ENCODE measurements around the gene DPY19L2. TPM values are rescaled to one million over a fixed set of nuclear protein-coding genes. Genes with fewer than 3 reads are reported as not detected.
A peak's percentile ranks its signal among the peaks of the same experiment; 100 is the strongest.
"Not testable (repeated sequence)": the region's sequence is repeated elsewhere in the genome, so short reads cannot be mapped to it uniquely, and the experiment has no call there.

Gene DPY19L2
- 15.9 TPM for total RNA-seq

- DNase-seq (ENCODE audit: low read depth in 2 of 3, low spot score in 2 of 3): peak in 2 of 3 donors; percentile 83 to 86
Observed at GRCh38 chr12:63668028-63668799, at the start of gene DPY19L2. Gene DPY19L2, minus strand, starts transcription at chr12:63668493. Its CDS starts 100 bp downstream, at chr12:63668393.

GRCh38 chr12:63716891-63717290, 48.6 kb upstream of the DPY19L2 start:
- not testable (repeated sequence) for DNase-seq (ENCODE audit: low read depth in 2 of 3, low spot score in 2 of 3)

GRCh38 chr12:63715107-63715625, 46.9 kb upstream of the DPY19L2 start:
- DNase-seq (ENCODE audit: low read depth in 2 of 3, low spot score in 2 of 3): not testable (repeated sequence)

- not testable (repeated sequence) for DNase-seq (ENCODE audit: low read depth in 2 of 3, low spot score in 2 of 3)
Observed at GRCh38 chr12:63714409-63714808, 46.1 kb upstream of the DPY19L2 start.

- DNase-seq (ENCODE audit: low read depth in 2 of 3, low spot score in 2 of 3): not testable (repeated sequence)
Observed at GRCh38 chr12:63713681-63714075, 45.4 kb upstream of the DPY19L2 start.

DNA sequence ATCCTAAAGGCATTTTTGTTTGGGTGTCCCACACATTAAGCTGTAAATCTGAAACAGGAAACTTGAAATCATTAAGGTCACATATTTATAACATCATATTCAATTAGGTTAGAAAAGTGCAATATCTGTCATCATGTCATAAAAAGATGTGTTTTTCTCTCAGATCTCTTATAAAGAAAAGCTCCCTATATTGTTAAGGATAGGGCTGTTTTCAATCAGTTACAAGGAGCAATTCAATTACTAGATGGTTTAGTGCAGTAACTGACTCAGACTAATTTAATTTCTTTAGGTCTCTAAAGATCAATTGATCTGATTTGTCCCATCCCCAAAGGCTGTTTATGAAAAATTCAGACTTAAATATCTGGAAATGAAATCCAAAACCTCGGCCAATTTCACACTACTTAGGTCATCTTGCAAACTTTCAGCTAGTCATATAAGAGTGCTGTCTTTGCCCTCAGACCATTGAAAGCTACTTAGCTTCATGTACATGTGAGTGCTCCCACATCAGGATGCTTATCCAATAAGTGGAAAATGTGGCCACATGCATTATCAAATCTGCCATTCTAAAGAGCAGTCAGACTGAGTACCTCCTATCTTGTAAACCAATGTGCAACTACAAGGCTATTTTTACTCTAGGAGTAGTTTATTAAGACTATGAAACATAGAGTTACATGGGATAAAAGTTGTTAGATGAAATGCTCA, 44.8 kb upstream of the DPY19L2 start:
- DNase-seq (ENCODE audit: low read depth in 2 of 3, low spot score in 2 of 3): not testable (repeated sequence)

GRCh38 chr12:63712376-63712974, 44.2 kb upstream of the DPY19L2 start:
- DNase-seq (ENCODE audit: low read depth in 2 of 3, low spot score in 2 of 3): not testable (repeated sequence)

- not testable (repeated sequence) for DNase-seq (ENCODE audit: low read depth in 2 of 3, low spot score in 2 of 3)
Observed at GRCh38 chr12:63711339-63711738, 43.0 kb upstream of the DPY19L2 start.

- no peak for DNase-seq (ENCODE audit: low read depth in 2 of 3, low spot score in 2 of 3)
Observed at GRCh38 chr12:63706336-63706735, 38.0 kb upstream of the DPY19L2 start.

GRCh38 chr12:63699678-63700382, 31.5 kb upstream of the DPY19L2 start:
- DNase-seq (ENCODE audit: low read depth in 2 of 3, low spot score in 2 of 3): not testable (repeated sequence)

DNA sequence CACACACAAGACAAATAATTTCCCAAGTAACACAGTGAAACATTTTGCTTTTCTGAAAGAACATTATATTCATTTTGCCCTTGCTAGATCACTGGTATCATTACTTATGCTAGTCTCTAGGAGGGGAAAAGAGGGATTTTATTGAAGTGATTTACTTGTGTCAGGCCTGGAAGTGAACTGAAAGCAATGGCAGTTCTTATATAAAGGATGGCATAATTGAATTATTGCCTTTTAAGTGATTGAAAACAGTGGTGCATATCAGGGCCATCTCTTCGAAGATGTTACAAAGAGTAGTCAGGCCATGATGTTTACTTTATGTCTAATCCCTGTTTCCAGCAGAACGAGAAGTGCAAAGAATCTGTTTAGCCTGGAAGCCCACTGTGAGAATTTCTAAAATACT, 30.7 kb upstream of the DPY19L2 start:
- DNase-seq (ENCODE audit: low read depth in 2 of 3, low spot score in 2 of 3): not testable (repeated sequence)

GRCh38 chr12:63690837-63691236, 22.5 kb upstream of the DPY19L2 start:
- DNase-seq (ENCODE audit: low read depth in 2 of 3, low spot score in 2 of 3): not testable (repeated sequence)

- DNase-seq (ENCODE audit: low read depth in 2 of 3, low spot score in 2 of 3): not testable (repeated sequence)
Observed at GRCh38 chr12:63689141-63689540, 20.8 kb upstream of the DPY19L2 start.

DNA sequence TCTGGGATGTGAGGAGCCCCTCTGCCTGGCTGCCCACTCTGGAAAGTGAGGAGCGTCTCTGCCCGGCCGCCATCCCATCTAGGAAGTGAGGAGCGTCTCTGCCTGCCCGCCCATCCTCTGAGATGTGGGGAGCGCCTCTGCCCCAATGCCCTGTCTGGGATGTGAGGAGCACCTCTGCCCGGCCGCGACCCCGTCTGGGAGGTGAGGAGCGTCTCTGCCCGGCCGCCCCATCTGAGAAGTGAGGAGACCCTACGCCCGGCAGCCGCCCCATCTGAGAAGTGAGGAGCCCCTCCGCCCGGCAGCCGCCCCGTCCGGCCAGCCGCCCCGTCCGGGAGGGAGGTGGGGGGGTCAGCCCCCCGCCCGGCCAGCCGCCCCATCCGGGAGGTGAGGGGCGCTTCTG, 18.3 kb upstream of the DPY19L2 start:
- not testable (repeated sequence) for DNase-seq (ENCODE audit: low read depth in 2 of 3, low spot score in 2 of 3)

GRCh38 chr12:63685789-63686188, 17.5 kb upstream of the DPY19L2 start:
- not testable (repeated sequence) for DNase-seq (ENCODE audit: low read depth in 2 of 3, low spot score in 2 of 3)

DNA sequence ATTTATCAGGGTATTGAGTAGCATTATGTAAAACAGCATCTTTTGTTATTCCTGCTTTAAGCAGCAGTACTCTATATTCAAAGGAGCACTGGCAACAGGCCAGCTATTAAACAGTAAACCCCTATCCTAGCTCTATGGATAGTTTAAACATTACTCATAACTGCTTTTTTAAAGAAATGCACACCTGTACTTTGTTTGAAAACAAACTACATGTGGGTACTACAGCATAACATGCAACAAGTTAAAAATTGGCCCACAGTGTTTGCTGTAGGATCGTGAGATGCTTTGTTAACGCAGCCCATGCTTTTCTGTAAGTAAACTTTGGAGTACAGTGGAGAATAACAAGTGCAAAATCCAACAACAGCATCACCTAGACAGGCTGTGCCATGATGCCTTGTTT, 14.3 kb upstream of the DPY19L2 start:
- DNase-seq (ENCODE audit: low read depth in 2 of 3, low spot score in 2 of 3): not testable (repeated sequence)

GRCh38 chr12:63680758-63681157, 12.5 kb upstream of the DPY19L2 start:
- not testable (repeated sequence) for DNase-seq (ENCODE audit: low read depth in 2 of 3, low spot score in 2 of 3)

DNA sequence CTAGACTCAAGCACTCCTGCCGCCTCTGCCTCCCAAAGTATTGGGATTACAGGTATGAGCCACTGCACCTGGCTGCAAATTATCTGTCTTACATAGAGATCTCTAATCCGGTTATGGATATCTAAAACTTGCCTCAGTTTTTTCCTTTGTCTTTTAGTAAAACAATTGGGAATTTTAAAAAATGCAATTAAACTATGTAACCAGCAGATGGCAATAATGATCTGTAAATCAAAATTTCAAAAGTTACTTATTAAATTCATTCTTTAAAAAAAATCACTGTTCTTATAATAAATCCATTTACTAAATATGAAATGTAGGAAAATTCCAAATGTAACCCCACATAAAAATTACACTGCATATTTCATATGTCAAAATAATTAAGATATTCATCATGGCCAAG, 4.3 kb upstream of the DPY19L2 start:
- DNase-seq (ENCODE audit: low read depth in 2 of 3, low spot score in 2 of 3): peak in 1 of 3 donors; percentile 15

- not testable (repeated sequence) for DNase-seq (ENCODE audit: low read depth in 2 of 3, low spot score in 2 of 3)
Observed at GRCh38 chr12:63669936-63670335, 1.6 kb upstream of the DPY19L2 start.

- not testable (repeated sequence) for DNase-seq (ENCODE audit: low read depth in 2 of 3, low spot score in 2 of 3)
Observed at GRCh38 chr12:63669427-63669826, 1.1 kb upstream of the DPY19L2 start.
